Lung (tissue), 12 donors: ENCODE measurements around the gene RPS27. TPM values are rescaled to one million over a fixed set of nuclear protein-coding genes. Genes with fewer than 3 reads are reported as not detected.

Experiments used
- ATAC-seq: fragments of 200-7000 bp; cut with Tn5 transposase; one replicate; pipeline ENCODE4 v1.9.1; 2020; ENCODE audit warnings: moderate number of reproducible peaks; ENCODE audit not compliant: insufficient read depth, low FRiP score
- DNase-seq, 3 donors: peaks; one replicate each; pipeline ENCODE4 v3.0.0-alpha.2; 2013 to 2017
- H3K27ac ChIP-seq, 2 donors: one replicate each; pipeline ENCODE4 v1.5.1; 2013; ENCODE audit warnings: mild to moderate bottlenecking in 2 of 2, moderate library complexity in 2 of 2, control low read depth in 1 of 2, inconsistent platforms in 1 of 2, low read depth in 1 of 2, low read length in 1 of 2
- H3K27me3 ChIP-seq, 3 donors: one replicate each; pipeline ENCODE4 v1.5.1; 2013; ENCODE audit warnings: low read length in 2 of 3; ENCODE audit not compliant: control insufficient read depth in 3 of 3, insufficient read depth in 3 of 3
- H3K36me3 ChIP-seq, 4 donors: one replicate each; pipeline ENCODE4 v1.5.1; 2013; ENCODE audit warnings: low read length in 4 of 4, mild to moderate bottlenecking in 1 of 4, moderate library complexity in 1 of 4; ENCODE audit not compliant: control insufficient read depth in 4 of 4, insufficient read depth in 4 of 4
- H3K4me1 ChIP-seq, 5 donors: one replicate each; pipeline ENCODE4 v1.5.1; 2013; ENCODE audit warnings: low read length in 5 of 5, mild to moderate bottlenecking in 2 of 5, moderate library complexity in 1 of 5; ENCODE audit not compliant: control insufficient read depth in 5 of 5, insufficient read depth in 5 of 5
- H3K4me3 ChIP-seq: one replicate; pipeline ENCODE4 v1.5.1; 2013; ENCODE audit warnings: mild to moderate bottlenecking, control low read depth, moderate library complexity
- H3K9ac ChIP-seq, 2 donors: one replicate each; pipeline ENCODE4 v1.5.1; 2013; ENCODE audit warnings: low read length in 2 of 2, control low read depth in 1 of 2; ENCODE audit not compliant: insufficient read depth in 1 of 2
- H3K9me3 ChIP-seq, 4 donors: one replicate each; pipeline ENCODE4 v1.5.1; 2013; ENCODE audit warnings: low read length in 3 of 4, mild to moderate bottlenecking in 1 of 4, moderate library complexity in 1 of 4; ENCODE audit not compliant: control insufficient read depth in 4 of 4, insufficient read depth in 3 of 4
- WGBS, 2 donors: extraction: QIAGEN DNeasy Blood & Tissue Kit; methylation state at CpG; one replicate each; pipeline ENCODE4 v1.1.7; 2013; 5-methylcytosine and 5-hydroxymethylcytosine counted together
- polyA plus RNA-seq, 2 donors: library from polyadenylated mRNA; stranded (reverse); fragments of 200-250 nt; gene quantifications; one replicate each; pipeline ENCODE4 v1.2.1, GENCODE V29; 2013
- total RNA-seq, 2 donors: library from RNA; depleted of rRNA in 1 of 2; stranded (reverse); fragments of >200 nt in 1 of 2; gene quantifications; one replicate each; pipeline ENCODE4 v1.2.1, GENCODE V29; 2014 to 2021
- TF ChIP-seq, protein P1 (sequence below): IDR thresholded peaks from 2 replicates; pipeline ENCODE4 v1.5.1; 2012; ENCODE audit warnings: mild to moderate bottlenecking; ENCODE audit errors: control extremely low read depth, extremely low read depth
- donor health status: control.
- donor health status: control.
- donor health status: Bipolar disorder and iron deficiency.
- donor health status: healthy.
- donor health status: DM: yes; HTN: yes; CAD: no.

Gene RPS27
- total and polyA plus RNA-seq, 4 donors = 1,333 to 9,554 (median 3,383) TPM

DNA sequence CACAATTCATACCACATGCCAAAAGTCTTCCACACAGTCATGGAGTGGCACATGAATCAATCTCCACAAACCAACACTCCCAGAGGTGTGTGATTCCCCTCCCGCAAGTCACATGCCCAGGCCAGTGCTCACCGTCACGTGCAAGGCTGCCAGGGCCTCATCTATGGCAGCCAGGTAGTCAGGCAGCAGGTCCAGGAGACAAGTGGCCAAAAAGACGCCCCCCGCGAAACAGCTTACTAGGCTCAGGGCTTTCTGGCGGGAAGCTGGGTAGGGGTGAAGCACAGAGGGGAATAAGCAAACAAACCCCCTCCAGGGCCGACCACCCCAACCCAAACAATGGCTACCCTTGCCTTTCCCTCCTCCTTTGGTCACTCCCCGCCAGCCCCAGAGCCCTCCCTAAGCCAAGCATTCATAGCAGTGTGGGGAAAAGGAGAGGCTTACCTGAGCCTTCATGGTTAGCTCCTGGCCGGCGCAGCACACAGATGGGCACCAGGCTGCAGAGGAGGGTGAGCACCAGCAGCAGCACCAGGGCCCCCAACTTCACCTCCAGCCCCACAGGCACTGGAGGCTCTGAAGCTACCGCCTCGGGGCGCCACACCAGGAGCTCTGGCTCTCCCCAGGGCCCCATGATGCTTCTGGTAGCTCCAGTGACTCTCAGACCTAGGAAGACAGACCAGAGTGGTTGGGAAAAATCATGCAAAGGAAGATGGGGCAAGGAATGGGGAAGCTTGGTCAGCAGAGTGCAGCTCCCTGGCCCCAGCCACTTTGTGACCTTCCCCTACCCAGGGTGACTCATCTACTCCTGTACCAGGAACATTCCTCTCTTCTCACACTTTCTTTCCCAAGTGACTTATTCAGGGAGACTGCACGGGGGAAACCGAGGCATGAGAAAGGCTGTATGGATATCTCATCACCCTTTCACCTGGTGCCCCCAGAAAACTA is 28.2 kb upstream of the RPS27 start:
- no peak for ATAC-seq

DNA sequence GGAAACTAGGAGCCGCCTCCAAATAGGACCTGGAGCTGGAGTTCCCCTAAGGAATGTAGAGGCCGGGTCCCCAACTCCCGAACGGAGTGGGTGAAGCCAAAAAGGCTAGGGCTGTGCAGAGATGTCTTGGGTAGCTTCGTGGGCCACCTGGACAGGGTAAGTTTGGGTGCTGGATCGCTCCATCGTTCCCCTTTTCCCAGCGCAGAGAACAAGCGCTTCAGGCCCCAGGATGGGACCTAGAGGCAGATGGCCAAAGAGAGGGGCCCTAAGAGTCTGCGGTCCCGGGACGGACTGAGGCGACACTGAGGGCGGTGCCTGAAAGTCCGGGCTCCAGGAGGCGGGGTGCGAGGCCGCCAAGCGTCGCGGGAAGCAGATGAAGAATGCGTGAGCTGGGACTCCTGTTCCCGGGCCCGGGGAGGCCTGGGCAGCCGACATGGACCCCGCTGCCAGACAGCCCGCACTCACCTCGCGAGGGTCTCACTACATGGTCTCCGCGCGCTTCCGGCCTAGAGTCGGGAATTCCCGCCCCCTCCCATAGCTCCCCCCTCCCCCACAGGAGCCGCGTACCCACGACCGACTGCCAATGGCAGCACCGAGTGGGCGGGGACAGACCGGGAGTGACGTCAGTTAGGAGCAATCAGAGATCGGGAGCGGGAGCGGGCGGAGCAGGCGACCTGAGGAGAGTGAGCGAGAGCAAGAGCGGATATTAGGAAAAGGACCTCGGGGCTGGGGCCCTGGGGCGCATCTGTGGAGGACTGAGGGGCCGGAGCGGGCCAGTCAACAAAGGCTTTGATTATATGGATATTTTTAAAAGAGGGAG is 27.3 kb upstream of the RPS27 start, which contains the start of gene SLC39A1:
SLC39A1 (minus strand) TSS at position 508 of the 820 bp plus-strand sequence. CDS start 822 bp downstream, outside the sequence.
- Histone ChIP-seq H3K4me3 (peak within 1 kb of the TSS; percentile 59), H3K9ac (peak within 1 kb of the TSS; percentile 85 to 96), H3K9me3 (no peaks in the 10 kb centered on the region), H3K36me3 (peaks cover 0 to 9% (median 7%) of the 10 kb centered on the region in 4 donors), H3K27me3 (no peaks in the 10 kb centered on the region), H3K27ac (peak within 1 kb of the TSS; percentile 94 to 96), H3K4me1 (peaks cover 7 to 50% (median 12%) of the 10 kb centered on the region in 5 donors)
- ATAC-seq (peak; percentile 74), DNase-seq (peak; percentile 99)
- TF ChIP-seq, protein P1, sequence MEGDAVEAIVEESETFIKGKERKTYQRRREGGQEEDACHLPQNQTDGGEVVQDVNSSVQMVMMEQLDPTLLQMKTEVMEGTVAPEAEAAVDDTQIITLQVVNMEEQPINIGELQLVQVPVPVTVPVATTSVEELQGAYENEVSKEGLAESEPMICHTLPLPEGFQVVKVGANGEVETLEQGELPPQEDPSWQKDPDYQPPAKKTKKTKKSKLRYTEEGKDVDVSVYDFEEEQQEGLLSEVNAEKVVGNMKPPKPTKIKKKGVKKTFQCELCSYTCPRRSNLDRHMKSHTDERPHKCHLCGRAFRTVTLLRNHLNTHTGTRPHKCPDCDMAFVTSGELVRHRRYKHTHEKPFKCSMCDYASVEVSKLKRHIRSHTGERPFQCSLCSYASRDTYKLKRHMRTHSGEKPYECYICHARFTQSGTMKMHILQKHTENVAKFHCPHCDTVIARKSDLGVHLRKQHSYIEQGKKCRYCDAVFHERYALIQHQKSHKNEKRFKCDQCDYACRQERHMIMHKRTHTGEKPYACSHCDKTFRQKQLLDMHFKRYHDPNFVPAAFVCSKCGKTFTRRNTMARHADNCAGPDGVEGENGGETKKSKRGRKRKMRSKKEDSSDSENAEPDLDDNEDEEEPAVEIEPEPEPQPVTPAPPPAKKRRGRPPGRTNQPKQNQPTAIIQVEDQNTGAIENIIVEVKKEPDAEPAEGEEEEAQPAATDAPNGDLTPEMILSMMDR = no peak
- 1% methylated on average over 51 to 54 of the region's 54 CpGs for WGBS, 2 donors

More for the DNA sequence above, 28.2 kb upstream of the RPS27 start:
- peak overlapping the region; percentile 59 for H3K4me3 ChIP-seq
- peaks cover 9 to 54% (median 13%) of the 10 kb centered on the region in 5 donors for H3K4me1 ChIP-seq
- WGBS, 2 donors = 44 to 62% methylated on average over 16 of the region's 16 CpGs
- H3K36me3 ChIP-seq = peaks cover 0 to 9% (median 7%) of the 10 kb centered on the region in 4 donors
- H3K27me3 ChIP-seq = no peaks in the 10 kb centered on the region
- H3K27ac ChIP-seq = peak overlapping the region; percentile 94 to 96
- peak in 1 of 3 donors; percentile 12 for DNase-seq
- no peaks in the 10 kb centered on the region for H3K9me3 ChIP-seq
- TF ChIP-seq, protein P1 = no peak
- H3K9ac ChIP-seq = peak overlapping the region; percentile 78 to 85

DNA sequence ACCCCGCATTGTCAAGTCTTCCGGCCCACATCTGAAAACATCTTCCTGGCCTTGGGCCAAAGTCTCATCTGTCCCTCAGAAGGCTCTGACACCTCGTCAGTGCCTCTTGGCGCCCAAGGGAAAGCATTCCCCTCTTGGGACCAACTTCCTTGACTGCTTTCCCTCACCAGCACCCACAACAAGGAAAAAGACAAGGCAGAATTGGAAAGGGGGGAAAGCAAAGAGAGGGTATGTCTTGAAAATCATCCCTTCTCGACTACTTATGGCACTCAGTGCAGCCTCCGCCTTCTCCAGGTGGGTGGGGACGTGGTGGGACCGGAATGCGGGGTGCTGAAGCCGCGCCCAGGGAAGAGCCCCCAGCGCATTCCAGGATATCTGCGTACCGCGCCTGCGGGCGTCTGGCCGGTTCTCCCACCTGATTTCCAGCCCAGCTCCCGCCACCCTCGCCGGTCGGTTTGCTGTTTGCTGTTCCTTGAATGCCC is 26.7 kb upstream of the RPS27 start:
- ATAC-seq = no peak
- peaks cover 7 to 52% (median 13%) of the 10 kb centered on the region in 5 donors for H3K4me1 ChIP-seq

More for the DNA sequence above, 26.7 kb upstream of the RPS27 start:
- 1% methylated on average over 22 of the region's 22 CpGs for WGBS, 2 donors
- Histone ChIP-seq H3K27me3 (no peaks in the 10 kb centered on the region), H3K9ac (peak overlapping the region; percentile 66 to 96), H3K9me3 (no peaks in the 10 kb centered on the region), H3K36me3 (peaks cover 0 to 9% (median 7%) of the 10 kb centered on the region in 4 donors), H3K4me3 (peak overlapping the region; percentile 55), H3K27ac (peak overlapping the region; percentile 94 to 96)
- TF ChIP-seq, protein P1 = no peak
- DNase-seq = peak in 2 of 3 donors; percentile 64 to 72
